GM18519 (cell line): ENCODE results near the gene AIFM3.

ENCODE experiments used
- ATAC-seq: cut with Tn5 transposase; IDR thresholded peaks from one replicate; pipeline ENCODE4 v1.9.1; 2021; ENCODE audit warnings: mild to moderate bottlenecking, moderate library complexity; ENCODE audit not compliant: unreplicated experiment, low FRiP score

The AIFM3 gene

GRCh38 chr22:21020802-21021429 is 53.9 kb downstream of the AIFM3 start:
- ATAC-seq = no peak

GRCh38 chr22:21022507-21022906 is 55.5 kb downstream of the AIFM3 start:
- ATAC-seq = no peak

GRCh38 chr22:21022955-21023614 is 56.0 kb downstream of the AIFM3 start:
- ATAC-seq = no peak

GRCh38 chr22:21025266-21025665 is 58.2 kb downstream of the AIFM3 start:
- ATAC-seq = no peak

- no peak for ATAC-seq
These were observed 59.0 kb downstream of the AIFM3 start for GRCh38 chr22:21025763-21026755.

GRCh38 chr22:21026783-21027692 is 60.0 kb downstream of the AIFM3 start:
- no peak for ATAC-seq

GRCh38 chr22:21028277-21029251 is 61.5 kb downstream of the AIFM3 start:
- no peak for ATAC-seq

- no peak for ATAC-seq
These were observed 62.5 kb downstream of the AIFM3 start for GRCh38 chr22:21029486-21030025.

GRCh38 chr22:21030032-21030431 is 63.0 kb downstream of the AIFM3 start:
- no peak for ATAC-seq
